ENCODE data around the gene UNC13A.
"Not testable (repeated sequence)": the region's sequence is repeated elsewhere in the genome, so short reads cannot be mapped to it uniquely, and the experiment has no call there.

Gene UNC13A

DNA sequence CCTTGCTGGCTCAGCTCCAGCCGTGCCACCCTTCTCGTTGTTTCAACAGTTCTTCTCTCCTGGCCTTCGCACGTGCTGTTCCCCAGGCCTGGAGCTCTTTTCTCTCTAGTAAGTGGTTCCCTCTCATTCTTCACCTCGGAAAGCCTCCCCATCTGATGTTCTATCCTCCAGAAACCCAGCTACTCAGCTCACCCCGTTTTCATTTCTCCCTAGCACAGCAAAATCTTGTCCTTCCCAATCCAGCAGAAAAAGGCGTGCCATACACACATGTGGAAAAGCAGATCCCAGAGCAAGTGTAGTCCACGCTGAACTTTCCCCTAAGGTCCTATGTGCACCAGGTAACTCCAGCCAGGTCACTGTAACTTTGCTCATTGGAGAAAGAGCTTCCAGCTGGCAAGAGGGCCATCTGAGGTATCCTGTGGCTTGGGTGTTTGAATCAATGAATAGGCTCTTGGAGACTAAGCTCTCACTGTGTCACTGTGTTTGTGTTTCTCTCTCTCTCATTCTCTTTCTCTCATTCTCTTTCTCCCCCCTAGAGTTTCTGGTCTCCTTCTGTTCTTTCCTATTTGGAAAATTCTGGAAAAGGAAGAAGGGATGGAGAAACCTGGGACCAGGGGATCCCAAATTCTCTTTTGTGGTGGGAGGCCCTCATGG, 83.7 kb downstream of the UNC13A start:
- no peak for DNase-seq (ENCODE audit: low read depth in 2 of 2)

DNA sequence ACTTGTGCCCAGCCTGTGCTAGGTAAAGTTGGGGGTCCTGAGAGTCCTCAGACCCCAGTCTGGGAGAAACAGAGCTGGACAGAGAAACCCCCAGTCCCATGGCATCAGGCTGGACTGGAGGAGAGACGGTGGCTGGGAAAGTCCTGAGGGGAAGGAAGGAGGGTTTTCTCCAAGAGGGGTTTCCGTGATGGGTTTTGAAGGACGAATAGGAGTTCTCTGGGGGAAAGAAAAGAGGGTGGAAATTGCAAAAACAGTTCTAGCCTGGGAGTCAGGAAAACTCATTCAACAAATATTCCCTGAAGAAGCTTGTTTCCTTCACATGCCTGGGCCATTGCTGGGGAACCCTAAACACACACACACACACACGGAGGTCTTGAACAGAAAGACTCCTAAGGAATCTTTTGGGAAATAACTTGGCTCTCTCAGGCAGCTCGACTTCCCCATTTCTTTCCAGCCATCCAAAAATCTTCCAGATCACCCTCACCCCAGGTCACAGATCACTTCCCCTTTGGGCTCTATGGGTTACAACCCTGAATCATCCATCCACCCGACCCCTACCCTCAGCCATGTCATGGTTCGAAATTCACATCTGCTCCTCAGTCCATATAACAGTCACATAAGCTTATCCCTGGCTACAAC, 85.2 kb downstream of the UNC13A start:
- no peak for DNase-seq (ENCODE audit: low read depth in 2 of 2)

DNA sequence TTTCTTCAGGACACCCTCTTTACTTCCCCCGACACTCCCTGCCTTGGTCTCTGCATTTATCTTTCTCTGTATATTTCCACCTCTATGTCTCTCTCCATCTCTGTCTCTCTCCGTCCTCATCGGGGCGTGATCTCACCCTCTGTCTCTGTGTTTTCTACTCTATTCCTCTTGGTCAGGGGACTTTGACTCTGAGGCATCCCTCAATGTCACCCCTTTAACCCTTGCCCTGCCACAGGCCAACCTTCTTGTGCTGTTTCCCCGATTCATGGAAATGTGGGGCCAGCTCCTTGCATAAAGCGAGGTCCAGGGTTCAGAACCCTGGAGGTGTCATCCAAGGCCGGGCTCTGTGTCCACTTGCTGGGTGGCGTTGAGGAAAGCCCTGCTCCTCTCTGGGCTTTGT, 85.9 kb downstream of the UNC13A start:
- DNase-seq (ENCODE audit: low read depth in 2 of 2), result no peak

DNA sequence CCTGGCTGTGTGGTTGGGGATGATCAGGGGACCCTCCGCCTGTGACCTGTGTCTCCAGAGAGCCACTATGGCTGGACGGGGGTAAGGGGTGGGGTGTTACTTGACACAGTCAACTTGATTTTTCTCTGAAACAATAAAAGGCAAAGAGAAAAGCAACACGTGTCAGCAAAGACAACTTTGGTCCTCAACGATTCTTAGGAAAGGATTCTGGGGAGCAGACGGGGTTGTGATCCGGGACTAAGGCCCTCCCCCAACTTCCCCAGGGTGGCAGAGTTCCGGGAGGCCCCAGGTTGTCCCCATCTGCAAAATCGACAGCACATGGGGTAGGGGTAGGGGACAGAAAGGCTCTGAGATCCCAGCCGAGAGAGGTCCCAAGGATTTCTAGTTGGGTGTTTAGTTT, 86.5 kb downstream of the UNC13A start:
- no peak for DNase-seq (ENCODE audit: low read depth in 2 of 2)

DNA sequence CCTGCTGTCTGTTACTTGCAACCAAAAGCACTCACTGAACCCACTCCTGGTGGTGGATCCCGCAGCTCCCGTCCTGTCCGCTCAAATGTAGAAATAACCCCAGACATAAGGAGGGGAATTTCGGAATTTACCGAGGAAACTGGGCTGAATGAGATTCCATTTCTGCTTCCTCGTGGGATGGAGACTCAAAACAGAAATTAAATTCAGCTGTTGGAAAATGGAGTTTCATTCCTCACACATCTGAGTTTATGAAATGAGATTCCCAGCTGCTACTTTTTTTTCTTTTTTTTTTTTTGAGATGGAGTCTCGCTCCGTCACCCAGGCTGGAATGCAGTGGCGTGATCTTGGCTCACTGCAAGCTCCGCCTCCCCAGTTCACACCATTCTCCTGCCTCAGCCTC, 88.4 kb downstream of the UNC13A start:
- no peak for DNase-seq (ENCODE audit: low read depth in 2 of 2)

DNA sequence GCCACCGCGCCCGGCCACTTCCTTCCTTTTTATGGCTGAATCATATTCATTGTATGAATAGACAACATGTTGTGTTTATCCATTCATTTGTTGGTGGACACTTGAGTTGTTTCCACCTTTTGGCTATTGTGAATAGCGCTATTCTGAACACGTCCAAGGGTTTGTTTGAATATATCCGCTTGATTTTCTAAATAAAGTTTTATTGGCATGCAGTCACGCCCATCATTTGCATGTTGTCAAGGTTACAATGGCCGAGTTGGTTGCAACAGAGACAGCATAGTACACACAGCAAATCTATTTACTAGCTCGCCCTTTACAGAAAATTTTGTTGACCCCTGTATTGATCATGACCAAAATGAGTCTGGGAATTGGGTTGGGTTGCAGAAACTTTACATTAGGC, 89.2 kb downstream of the UNC13A start:
- DNase-seq (ENCODE audit: low read depth in 2 of 2), result no peak

DNA sequence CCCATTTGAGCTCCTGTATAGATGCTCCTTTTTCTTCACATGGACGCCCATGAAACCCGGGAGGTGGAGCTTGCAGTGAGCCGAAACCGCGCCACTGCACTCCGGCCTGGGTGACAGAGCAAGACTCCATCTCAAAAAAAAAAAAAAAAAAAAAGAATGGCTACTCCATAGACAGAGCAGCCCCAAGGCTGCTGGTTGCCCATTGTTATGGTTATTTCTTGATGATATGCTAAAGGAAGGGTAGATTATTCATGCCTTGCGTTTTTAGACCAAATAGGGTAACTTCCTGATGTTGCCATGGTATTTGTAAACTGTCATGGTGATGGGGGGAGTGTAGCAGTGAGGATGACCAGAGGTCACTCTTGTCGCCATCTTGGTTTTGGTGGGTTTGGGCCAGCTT, 90.1 kb downstream of the UNC13A start:
- not testable (repeated sequence) for DNase-seq (ENCODE audit: low read depth in 2 of 2)

DNA sequence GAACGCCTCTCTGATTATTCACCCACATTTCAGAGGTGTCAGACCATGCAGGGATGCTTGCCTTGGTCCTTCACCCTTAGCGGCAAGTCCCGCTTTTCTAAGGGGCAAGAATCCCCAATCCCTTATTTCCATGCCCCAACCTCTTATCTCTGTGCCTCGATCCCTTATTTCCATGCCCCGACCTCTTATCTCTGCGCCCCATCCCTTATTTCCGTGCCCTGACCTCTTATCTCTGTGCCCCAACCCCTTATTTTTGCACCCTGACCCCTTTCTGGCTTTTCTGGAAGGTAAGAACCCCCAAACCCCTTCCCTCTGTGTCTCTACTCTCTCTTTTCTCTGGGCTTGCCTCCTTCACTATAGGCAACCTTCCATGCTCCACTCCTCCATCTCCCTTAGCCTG, 93.9 kb downstream of the UNC13A start:
- DNase-seq (ENCODE audit: low read depth in 2 of 2), result not testable (repeated sequence)

DNA sequence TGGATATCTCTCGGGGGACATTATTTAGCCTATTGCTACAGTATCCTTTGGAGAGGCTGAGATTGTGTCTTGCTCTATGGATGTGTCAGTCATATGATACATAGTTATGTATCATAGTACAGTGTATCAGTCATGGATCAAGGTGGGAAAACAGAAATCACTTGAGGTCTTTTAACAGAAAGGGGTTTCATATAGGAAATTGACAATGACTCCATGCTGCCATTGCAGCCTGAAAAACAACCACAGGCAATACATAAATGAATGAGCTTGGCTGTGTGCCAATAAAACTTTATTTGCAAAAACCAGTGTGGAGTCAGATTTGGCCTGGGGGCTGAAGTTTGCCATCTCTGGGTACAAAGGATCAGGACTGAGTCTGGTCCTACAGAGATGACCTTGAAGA, 97.3 kb downstream of the UNC13A start:
- DNase-seq (ENCODE audit: low read depth in 2 of 2), result no peak

DNA sequence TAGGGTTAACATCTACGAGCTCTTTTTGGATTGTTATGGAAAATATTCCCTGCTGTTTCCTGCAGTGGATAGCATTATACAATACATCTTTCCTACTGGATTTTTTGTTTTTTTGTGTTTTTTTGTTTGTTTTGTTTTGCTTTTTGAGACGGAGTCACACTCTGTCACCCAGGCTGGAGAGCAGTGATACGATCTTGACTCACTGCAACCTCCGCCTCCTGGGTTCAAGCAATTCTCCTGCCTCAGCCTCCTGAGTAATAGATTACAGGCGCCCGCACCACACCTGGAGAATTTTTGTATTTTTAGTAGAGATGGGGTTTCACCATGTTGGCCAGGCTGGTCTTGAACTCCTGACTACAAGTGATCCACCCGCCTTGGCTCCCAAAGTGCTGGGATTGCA, 102.8 kb downstream of the UNC13A start:
- DNase-seq (ENCODE audit: low read depth in 2 of 2), result not testable (repeated sequence)

DNA sequence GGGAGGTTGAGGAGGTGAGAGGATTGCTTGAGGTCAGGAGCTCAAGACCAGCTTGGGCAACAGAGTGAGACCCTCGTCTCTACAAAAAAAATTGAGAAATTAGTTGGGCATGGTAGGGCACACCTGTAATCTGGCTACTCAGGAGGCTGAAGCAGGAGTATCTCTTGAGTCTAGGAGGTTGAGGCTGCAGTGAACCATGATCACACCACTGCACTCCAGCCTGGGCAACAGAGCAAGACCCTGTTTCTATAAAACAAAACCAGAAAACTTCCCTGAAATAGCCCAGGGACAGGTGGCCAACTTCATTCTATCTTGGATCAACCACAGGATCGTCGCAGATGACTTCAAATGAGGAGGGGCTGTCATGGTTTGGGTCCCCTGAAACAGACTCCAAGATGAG, 104.0 kb downstream of the UNC13A start:
- DNase-seq (ENCODE audit: low read depth in 2 of 2), result no peak

DNA sequence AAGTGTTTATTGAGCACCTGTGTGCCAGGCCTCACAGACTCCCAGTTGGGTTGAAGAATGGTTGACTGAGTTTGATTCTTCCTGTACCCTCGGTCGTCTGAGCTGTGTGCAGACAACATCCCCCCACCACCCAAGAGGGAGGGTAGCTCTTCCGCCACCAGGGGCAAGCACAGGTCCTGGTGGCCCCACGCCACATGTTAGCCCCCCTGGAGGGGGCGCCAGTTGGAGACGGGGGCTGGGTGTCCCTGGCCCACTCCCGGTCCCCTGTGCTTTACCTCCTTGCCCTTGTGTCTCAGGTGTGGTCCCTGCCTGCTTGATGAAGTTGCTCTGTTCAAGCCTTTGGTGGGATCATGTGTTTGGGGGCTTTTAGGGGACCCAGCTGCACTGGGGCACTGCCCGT, 105.5 kb downstream of the UNC13A start:
- DNase-seq (ENCODE audit: low read depth in 2 of 2), result no peak

DNA sequence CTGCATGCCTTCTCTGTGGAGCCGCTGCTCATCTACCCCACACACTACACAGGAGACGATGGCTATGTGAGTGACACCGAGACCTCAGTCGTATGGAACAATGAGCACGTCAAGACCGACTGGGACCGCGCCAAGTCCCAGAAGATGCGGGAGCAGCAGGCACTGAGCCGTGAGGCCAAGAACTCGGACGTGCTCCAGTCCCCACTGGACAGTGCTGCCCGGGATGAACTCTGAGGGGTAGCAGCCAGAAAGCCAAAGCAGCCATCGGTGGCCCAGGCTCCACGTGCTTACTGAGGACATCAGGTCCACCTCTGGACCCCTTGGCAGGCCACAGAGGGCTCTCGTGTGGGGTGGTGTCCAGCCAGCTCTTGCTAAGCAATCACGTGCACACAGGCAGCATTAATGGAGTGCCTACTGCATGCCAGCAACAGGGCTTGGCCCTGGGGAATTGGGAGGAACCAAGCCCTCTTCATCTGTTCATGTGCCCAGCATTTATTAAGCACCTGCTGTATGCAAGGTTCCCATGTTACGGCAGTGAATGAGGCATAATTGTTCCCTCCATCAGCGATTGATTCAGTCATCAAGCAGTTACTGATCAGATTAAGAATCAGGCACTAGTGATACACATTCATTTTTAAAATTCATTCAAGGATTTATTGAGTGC, 106.8 kb downstream of the UNC13A start:
- DNase-seq (ENCODE audit: low read depth in 2 of 2), result no peak

DNA sequence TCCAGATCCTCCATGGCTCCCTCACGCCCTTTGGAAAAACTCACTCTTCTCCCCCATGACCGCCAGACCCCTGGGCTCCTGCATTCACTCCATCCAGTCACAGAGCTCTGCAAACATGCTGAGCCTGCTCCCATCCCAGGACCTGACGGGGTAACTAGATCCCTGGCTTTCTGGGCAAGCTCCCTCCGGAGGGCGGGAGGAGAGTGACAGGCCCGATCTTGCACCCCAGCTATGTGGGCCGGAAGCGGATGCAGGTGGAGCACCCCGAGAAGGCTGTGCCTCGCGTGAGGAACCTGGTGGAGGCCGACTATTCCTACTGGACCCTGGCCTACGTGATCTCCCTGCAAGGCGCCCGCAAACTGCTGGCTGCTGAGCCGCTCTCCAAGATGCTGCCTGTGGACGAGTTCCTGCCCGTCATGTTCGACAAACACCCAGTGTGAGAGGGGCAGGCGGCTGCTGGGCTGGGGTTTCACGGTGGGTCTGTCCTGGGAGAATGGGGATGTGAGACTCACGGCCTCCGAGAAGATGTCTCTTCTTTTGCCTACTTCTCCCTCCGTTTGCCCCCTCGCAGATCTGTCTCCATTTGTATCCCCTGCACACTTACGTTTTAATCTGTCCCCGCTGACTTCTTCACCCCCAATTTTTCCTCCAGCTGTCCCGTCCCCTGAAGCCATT, 107.5 kb downstream of the UNC13A start:
- DNase-seq (ENCODE audit: low read depth in 2 of 2), result no peak

DNA sequence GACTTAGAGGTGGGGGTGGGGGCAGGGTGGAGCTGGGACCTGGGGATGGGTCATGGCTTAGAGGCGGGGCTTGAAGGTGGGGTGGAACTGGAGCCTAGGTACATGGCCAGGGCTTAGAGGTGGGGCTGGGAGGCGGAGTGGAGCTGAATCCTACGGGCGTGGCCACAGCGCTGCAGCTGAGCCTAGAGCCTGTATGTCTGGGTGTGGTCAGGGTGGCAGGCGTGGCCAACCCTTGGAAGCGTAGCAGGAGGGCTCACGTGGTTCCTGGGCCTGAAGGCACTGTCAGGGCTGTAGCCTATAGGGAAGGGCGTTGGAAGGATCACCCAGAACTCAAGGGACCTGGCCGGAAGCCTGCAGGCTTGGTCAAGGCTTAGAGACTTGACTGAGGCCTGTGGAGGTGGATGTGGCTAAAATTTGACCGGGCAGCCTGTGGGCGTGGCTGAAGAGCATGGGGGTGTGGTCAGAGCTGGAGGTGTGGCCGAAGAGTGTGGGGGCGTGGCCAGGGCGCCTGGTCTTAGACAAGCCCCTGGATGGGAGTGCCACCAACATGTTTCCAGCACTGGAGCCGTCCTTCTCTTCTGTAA, 108.4 kb downstream of the UNC13A start:
- DNase-seq (ENCODE audit: low read depth in 2 of 2), result peak; percentile 9 to 20

DNA sequence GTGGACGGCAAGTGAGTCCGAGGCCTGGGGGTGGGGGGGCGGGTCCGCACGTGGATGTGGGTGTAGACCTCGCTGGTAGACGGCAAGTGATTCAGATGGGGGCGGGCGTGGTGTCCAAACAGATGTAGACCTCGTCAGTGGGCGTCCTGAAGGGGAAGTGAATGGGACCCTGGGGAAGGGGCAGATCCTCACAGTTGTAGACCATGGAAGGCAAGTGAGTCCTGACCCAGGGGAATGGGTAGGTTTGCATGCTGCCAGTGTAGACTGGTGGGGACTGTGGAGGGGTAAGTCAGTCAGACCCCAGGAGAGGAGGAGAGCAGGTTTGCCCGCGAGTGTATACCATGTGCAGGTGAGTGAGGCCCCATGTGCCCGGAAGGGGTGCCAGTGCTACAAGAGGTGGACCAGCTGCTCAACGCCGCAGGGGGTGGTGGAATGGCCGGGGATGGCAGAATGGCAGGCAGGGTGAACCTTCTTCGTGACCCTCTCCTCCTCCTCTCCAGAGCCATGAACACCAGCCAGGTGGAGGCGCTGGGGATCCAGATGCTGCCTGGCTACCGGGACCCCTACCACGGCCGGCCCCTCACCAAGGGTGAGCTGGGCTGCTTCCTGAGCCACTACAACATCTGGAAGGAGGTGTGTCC, 110.6 kb downstream of the UNC13A start:
- no peak for DNase-seq (ENCODE audit: low read depth in 2 of 2)

DNA sequence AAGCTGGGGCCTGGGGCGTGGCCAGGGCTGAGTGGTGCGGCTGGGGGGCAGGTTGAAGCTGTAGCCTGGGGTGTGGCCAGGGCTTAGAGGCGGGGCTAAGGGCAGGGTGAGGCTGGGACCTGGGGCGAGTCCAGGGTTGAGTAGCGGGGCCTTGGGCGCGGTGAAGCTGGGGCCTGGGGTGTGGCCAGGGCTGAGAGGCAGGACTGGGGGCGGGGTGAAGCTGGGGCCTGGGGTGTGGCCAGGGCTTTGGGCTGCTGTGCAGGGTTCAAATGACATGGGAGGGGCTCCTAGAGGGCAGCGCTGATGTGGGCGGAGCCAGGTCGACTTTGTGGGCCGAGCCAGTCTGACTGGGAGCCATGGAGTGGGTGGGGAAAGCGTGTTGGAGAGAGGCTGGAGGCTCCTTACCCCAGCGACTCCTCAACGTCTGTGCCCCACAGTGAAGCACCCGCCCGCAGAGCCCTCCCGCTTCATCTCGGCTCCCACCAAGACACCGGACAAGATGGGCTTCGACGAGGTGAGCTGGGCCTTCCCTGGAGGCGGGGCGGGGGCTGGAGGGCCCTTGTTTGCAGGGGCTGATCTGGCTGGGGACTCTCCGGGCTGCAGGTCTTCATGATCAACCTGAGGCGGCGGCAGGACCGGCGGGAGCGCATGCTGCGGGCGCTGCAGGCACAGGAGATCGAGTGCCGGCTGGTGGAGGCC, 111.2 kb downstream of the UNC13A start:
- peak; percentile 24 to 26 for DNase-seq (ENCODE audit: low read depth in 2 of 2)

DNA sequence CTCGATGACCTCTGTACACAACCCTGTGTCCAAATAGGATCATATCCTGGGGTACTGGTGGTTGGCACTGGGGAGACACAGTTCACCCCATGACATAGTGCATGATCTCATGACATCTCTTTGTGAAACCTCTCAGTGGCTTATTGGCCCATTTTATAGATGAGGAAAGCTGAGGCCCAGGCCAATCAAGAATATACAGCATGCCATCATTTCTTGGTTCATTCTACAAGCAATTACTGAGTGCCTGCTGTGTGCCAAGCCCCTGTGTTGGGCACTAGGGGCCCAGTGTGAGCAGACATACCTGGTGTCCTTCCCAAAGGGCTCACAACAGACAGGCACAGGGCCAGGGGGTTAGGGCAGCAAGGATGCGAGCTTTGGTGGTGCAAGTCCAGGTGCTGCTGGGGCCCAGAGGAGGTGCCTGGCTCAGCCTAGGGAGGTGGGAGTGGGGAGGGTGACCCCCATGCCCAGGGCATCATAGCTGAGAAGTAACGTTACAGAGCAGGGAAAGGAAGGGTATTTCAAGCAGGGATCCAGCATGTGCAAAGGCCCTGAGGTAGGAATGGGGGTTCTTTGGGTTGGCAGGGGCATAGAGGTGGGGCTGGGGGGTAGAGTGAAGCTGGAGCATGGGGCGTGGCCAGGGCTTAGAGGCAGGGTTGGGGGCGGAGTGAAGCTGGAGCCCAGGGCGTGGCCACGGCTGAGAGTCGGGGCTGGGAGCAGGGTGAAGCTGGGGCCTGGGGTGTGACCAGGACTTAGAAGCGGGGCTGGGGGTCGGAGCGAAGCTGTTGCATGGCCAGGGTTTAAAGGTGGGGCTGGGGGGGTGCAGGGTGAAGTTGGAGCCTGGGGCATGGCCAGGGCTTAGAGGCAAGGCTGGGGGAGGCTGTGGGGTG, 112.0 kb downstream of the UNC13A start:
- DNase-seq (ENCODE audit: low read depth in 2 of 2), result peak in 1 of 2 donors; percentile 4

DNA sequence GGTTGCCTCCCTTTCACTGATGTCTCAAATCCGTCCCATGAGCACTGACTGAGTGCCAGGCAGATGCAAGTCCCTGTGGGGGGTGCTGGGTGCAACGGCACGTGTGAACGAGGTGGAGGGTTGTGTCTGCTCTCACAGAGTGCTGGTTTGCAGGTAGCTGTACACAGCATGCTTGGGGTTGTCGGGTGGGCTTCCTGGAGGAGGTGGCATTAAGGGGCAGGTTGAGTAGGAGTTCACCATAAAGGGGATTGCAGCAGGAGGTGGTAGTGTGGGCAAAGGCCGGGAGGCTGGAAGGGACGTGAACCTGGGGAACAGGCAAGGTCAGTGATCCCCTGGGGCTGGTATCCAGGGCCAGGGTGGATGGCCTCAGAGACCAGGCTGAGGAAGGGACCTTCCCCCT, 115.5 kb downstream of the UNC13A start:
- no peak for DNase-seq (ENCODE audit: low read depth in 2 of 2)

DNA sequence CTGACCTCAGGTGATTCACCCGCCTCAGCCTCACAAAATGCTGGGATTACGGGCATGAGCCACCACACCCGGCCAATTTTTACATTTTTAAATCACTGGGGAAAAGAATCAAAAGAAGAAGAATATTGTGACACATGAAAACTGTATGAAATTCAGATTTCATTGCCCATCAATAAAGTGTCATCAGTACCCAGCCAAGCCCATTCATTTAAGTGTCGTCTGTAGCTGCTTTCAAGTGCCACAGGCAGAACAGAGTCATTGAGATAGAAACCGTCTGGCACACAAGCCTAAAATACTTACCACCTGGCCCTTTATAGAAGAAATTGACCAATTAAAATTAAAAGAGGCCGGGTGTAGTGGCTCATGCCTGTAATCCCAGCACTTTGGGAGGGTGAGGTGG, 117.4 kb downstream of the UNC13A start:
- no peak for DNase-seq (ENCODE audit: low read depth in 2 of 2)
